ENCODE data around the gene ACTMAP.

ACTMAP gene

DNA sequence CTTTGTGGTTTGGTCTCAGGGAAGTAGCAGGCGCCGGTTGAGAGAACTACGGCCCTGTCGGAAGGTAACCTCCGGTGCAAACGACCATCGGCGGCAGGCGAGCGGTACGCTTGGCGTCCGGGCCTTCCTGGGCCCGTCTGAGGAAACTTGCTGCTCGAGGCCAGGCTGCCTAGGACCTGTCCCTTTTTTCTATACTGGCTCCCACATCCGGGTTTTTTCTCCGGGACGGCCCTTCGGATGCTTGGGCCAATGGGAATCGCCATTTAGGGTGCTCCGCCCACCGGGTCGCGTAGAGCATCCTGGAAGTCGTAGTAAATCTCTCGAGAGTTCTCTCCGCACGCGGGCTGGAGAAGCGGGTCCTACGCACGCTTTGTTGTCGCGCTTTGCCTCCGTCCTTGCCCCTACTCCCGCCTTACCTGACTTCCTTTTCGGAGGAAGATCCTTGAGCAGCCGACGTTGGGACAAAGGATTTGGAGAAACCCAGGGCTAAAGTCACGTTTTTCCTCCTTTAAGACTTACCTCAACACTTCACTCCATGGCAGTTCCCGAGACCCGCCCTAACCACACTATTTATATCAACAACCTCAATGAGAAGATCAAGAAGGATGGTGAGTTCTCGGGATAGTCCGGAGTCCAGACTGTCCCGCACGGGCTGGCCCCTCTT, 729 bp upstream of the ACTMAP start, which contains the start of gene SNRPA (continued):
- no peak for TF ChIP-seq ZBTB10 (tag by site-specific recombination; IDR thresholded peaks at IDR 0.05)
- peak; percentile 67 for TF ChIP-seq ZFHX2 (tag by site-specific recombination; conservative IDR thresholded peaks at IDR 0.05)
- TF ChIP-seq ZSCAN16 (tag by site-specific recombination; IDR thresholded peaks at IDR 0.05) = no peak
- TF ChIP-seq ZNF146 (tag by site-specific recombination; IDR thresholded peaks at IDR 0.05) = no peak
- no peak for TF ChIP-seq ZNF175 (tag by site-specific recombination; IDR thresholded peaks at IDR 0.05)
- peak; percentile 85 for TF ChIP-seq ZSCAN30 (tag by site-specific recombination; IDR thresholded peaks at IDR 0.05)
- no peak for TF ChIP-seq ZNF426 (tag by site-specific recombination; IDR thresholded peaks at IDR 0.05)
- 0 out of 2 replicates have a peak, but pooled peaks have one; percentile 60 for TF ChIP-seq ZNF610 (tag by site-specific recombination; IDR thresholded peaks at IDR 0.05; ENCODE audit: borderline replicate concordance)
- TF ChIP-seq ZNF155 (tag by site-specific recombination; IDR thresholded peaks at IDR 0.05) = no peak
- TF ChIP-seq, protein P1, sequence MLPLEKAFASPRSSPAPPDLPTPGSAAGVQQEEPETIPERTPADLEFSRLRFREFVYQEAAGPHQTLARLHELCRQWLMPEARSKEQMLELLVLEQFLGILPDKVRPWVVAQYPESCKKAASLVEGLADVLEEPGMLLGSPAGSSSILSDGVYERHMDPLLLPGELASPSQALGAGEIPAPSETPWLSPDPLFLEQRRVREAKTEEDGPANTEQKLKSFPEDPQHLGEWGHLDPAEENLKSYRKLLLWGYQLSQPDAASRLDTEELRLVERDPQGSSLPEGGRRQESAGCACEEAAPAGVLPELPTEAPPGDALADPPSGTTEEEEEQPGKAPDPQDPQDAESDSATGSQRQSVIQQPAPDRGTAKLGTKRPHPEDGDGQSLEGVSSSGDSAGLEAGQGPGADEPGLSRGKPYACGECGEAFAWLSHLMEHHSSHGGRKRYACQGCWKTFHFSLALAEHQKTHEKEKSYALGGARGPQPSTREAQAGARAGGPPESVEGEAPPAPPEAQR (tag by site-specific recombination; IDR thresholded peaks at IDR 0.05) = no peak
- TF ChIP-seq PRDM1 (tag by site-specific recombination; IDR thresholded peaks at IDR 0.05) = no peak
- TF ChIP-seq, protein P2, sequence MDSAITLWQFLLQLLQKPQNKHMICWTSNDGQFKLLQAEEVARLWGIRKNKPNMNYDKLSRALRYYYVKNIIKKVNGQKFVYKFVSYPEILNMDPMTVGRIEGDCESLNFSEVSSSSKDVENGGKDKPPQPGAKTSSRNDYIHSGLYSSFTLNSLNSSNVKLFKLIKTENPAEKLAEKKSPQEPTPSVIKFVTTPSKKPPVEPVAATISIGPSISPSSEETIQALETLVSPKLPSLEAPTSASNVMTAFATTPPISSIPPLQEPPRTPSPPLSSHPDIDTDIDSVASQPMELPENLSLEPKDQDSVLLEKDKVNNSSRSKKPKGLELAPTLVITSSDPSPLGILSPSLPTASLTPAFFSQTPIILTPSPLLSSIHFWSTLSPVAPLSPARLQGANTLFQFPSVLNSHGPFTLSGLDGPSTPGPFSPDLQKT (IDR thresholded peaks at IDR 0.05; ENCODE audit: borderline replicate concordance, low read depth, low read length) = no peak
- no peak for TF ChIP-seq BCL11B (tag by site-specific recombination; IDR thresholded peaks at IDR 0.05; ENCODE audit: low read depth)
- TF ChIP-seq, protein P3, sequence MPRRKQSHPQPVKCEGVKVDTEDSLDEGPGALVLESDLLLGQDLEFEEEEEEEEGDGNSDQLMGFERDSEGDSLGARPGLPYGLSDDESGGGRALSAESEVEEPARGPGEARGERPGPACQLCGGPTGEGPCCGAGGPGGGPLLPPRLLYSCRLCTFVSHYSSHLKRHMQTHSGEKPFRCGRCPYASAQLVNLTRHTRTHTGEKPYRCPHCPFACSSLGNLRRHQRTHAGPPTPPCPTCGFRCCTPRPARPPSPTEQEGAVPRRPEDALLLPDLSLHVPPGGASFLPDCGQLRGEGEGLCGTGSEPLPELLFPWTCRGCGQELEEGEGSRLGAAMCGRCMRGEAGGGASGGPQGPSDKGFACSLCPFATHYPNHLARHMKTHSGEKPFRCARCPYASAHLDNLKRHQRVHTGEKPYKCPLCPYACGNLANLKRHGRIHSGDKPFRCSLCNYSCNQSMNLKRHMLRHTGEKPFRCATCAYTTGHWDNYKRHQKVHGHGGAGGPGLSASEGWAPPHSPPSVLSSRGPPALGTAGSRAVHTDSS (tag by site-specific recombination; IDR thresholded peaks at IDR 0.05) = no peak
- TF ChIP-seq ZNF10 (tag by site-specific recombination; IDR thresholded peaks at IDR 0.05) = peak; percentile 100
- no peak for TF ChIP-seq ZNF449 (tag by site-specific recombination; IDR thresholded peaks at IDR 0.05)
- TF ChIP-seq, protein P4, sequence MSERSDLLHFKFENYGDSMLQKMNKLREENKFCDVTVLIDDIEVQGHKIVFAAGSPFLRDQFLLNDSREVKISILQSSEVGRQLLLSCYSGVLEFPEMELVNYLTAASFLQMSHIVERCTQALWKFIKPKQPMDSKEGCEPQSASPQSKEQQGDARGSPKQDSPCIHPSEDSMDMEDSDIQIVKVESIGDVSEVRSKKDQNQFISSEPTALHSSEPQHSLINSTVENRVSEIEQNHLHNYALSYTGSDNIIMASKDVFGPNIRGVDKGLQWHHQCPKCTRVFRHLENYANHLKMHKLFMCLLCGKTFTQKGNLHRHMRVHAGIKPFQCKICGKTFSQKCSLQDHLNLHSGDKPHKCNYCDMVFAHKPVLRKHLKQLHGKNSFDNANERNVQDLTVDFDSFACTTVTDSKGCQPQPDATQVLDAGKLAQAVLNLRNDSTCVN (tag by site-specific recombination; optimal IDR thresholded peaks at IDR 0.05) = peak; percentile 63
- TF ChIP-seq ZNF366 (tag by site-specific recombination; conservative IDR thresholded peaks at IDR 0.05) = peak; percentile 84
- TF ChIP-seq ZNF324 (tag by site-specific recombination; IDR thresholded peaks at IDR 0.05) = no peak
- no peak for TF ChIP-seq ZNF555 (tag by site-specific recombination; conservative IDR thresholded peaks at IDR 0.05)
- no peak for TF ChIP-seq ZNF354C (tag by site-specific recombination; IDR thresholded peaks at IDR 0.05; ENCODE audit: borderline replicate concordance, low read depth)
- TF ChIP-seq ZFP37 (tag by site-specific recombination; IDR thresholded peaks at IDR 0.05) = peak; percentile 93; the same call in 1 of the 2 replicates
- no peak for TF ChIP-seq ZBTB17 (tag by site-specific recombination; IDR thresholded peaks at IDR 0.05)
- TF ChIP-seq ZSCAN23 (tag by site-specific recombination; IDR thresholded peaks at IDR 0.05) = no peak
- no peak for TF ChIP-seq SETDB1 (IDR thresholded peaks at IDR 0.05; ENCODE audit: insufficient read length, low read length)
- TF ChIP-seq ZNF394 (tag by site-specific recombination; IDR thresholded peaks at IDR 0.05; ENCODE audit: borderline replicate concordance) = peak; percentile 96
- TF ChIP-seq ZNF223 (tag by site-specific recombination; IDR thresholded peaks at IDR 0.05) = no peak
- no peak for TF ChIP-seq ZNF747 (tag by site-specific recombination; IDR thresholded peaks at IDR 0.05)
- TF ChIP-seq ZNF704 (tag by site-specific recombination; IDR thresholded peaks at IDR 0.05) = no peak
- no peak; the same call in 1 of the 2 replicates for TF ChIP-seq REPIN1 (tag by site-specific recombination; IDR thresholded peaks at IDR 0.05; ENCODE audit: low read depth)
